NCI-H128 (cell line): ENCODE measurements around the gene RSL1D1.
"Not testable (repeated sequence)": the region's sequence is repeated elsewhere in the genome, so short reads cannot be mapped to it uniquely, and the experiment has no call there.

Experiments
- DNase-seq: peaks from one replicate; lab custom pipeline; 2025; ENCODE audit not compliant: unreplicated experiment; lab: John Stamatoyannopoulos, UW

Gene RSL1D1

DNA sequence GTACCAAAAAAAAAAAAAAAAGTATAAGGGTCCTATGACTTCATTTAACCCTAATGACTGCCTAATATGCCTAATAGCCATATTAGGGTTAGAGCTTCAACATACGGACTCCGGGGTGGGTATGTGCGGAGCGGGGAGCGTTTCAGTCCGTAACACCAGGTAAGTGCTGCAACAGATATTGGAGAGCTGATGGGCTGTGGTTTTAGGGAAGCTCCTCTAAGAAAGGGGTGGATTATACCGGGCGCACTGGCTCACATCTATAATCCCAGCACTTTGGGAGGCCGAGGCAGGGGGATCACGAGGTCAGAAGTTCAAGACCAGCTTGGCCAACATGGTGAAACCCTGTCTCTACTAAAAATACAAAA, 52.3 kb downstream of the RSL1D1 start:
- no peak for DNase-seq

- DNase-seq: no peak
Measured at GRCh38 chr16:11797957-11798299, 53.4 kb downstream of the RSL1D1 start.

- DNase-seq: peak; percentile 87
Measured at GRCh38 chr16:11797166-11797956, 54.0 kb downstream of the RSL1D1 start, which contains the start of gene ZC3H7A. TSS of gene ZC3H7A (minus strand) at chr16:11797258. CDS start at chr16:11782354, 14,904 bp downstream.

DNA sequence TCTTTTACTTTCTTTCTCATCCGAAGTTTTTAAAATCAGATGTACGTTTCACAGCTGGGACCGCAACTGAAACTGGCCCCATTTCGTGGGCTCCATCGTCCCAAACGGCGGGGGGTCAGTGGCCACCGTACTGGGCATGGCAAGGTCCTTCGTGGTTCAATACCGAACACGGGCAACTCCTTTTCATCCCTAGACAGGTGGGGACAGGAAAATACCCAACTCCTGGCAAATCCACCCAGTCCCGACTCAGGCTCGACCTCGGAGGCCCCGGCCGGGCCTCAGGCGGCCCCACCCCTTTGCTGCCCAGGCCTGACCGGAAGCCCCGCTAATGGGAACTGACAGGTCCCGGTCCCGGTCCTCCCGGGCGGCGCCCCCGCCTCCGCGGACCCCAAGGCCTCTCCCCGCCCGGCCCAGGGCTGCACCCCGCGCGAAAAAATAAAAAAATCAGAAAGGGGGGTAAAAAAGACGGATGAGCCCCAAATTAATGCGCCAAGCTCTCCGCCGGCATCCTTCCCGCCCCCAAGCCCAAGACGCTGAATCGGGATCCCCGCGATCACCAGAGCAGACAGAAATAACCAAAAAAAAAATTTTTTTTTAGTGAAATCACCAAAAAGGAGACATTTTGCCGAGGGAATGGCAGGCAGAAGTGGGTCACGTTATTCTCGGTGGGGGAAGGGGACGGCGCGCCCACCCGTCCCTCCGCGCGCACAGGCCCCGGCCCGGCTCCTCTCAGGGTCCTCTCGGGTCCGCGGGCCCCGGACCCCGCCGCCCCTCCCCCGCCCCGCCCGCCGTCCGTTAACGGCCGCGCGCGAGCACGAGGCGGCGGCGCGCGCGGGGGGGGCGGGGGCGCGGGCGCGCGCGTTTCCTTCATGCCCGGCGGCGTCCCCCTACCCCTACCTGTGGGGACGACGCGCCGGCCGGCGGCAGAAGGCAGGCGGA, 54.8 kb downstream of the RSL1D1 start:
- no peak for DNase-seq

DNA sequence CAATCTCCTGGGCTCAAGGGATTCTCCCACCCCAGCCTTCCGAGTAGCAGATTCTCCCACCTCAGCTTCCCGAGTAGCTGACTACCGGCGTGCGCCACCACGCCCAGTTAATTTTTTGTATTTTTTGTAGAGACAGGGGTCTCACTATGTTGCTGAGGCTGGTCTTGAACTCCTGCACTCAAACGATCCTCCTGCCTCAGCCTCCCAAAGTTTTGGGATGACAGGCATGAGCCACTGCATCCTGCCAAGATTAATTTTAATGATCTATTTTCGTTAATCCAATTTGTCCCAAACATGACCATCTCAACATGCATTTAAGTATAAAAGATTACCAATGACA, 55.5 kb downstream of the RSL1D1 start:
- no peak for DNase-seq

DNA sequence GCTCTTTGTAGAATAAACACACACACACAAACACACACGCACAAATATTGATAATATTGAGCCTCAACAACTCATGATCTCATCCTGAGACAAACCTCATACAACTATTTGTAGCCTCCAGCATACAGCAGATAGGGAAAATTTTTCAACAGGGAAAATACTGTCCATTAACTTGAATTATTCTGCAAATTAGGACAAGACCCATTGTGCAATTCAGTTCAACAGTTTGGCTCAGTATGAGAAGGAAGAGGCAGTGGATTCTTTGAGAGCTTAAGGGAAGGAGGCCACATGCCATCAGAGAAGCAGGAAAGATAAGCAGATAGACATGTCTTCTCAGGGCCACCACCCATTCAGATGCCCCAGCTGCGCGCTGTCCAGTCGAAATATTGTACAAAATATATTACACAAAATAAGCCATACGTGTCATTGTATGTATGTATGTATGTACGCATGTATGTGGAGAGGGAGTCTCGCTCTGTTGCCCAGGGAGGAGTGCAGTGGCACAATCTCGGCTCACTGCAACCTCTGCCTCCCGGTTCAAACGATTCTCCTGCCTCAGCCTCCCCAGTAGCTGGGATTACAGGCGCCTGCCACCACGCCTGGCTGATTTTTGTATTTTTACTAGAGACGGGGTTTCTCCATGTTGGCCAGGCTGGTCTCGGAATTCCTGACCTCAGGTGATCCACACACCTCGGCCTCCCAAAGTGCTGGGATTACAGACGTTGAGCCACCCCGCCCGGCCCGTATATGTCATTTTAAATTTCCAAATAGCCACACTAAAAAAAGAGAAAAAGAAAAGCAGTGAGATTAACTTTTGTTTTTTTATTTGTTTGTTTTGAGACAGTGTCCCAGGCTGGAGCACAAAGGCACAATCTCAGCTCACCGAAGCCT, 56.1 kb downstream of the RSL1D1 start:
- no peak for DNase-seq

DNA sequence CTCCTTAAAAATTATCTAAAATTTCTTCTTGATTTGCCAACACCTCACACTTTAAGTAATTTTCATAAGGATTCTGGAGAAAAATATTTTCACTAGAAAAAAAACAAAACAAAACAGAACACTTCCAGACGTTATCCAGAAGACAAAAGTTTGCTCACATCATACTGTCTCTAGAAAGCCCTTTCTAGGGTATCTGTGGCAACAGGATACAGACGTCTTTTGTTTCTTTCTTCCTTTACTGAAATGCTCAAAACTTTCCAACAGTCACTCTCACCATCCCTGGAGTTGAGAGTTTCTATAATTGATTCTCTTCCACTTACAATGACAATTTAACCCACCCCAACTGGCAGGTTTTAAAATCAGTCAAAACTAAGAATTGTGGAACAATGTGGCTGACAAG, 56.9 kb downstream of the RSL1D1 start:
- DNase-seq: no peak

DNA sequence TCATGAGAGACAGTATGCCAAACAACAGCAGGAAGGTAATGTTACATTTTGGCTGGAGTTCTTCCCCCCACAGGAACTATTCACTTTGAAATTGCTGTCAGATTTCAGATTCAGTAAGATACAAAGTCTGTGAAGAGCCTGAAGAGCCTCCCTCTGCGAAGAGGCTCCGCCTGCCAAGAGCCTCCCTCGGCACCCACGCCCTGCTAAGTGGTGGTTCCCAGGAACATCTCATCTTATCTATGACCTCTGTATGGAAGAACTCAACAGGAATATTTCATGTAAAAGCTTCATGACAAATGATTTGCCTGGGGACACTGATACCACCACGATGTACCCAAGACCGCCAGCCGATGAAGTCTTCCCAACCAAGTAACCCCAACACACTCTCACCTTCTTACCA, 57.5 kb downstream of the RSL1D1 start:
- DNase-seq: no peak

- peak; percentile 83 for DNase-seq
Measured at GRCh38 chr16:11792410-11793241, 58.7 kb downstream of the RSL1D1 start.

- peak; percentile 35 for DNase-seq
Measured at GRCh38 chr16:11791144-11791828, 60.1 kb downstream of the RSL1D1 start.

DNA sequence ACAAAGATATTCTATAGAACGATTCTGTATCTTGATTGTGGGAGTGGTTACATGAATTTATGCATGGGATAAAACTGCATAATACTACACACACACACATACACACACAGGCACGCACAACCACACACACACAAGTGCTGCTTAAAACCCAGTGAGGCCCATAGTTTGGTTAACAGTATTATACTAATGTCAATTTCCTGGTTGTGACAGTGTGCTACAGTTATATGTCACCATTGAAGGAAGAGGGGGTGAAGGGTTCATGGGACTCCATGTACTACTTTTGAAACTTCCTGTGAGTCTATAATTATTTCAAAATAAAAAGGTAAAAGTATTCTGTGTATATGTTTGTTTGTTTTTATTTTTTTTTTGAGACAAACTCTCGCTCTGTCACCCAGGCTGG, 62.4 kb downstream of the RSL1D1 start:
- no peak for DNase-seq

- DNase-seq: not testable (repeated sequence)
Measured at GRCh38 chr16:11784980-11785599, 66.3 kb downstream of the RSL1D1 start.

- not testable (repeated sequence) for DNase-seq
Measured at GRCh38 chr16:11784381-11784780, 67.0 kb downstream of the RSL1D1 start.

DNA sequence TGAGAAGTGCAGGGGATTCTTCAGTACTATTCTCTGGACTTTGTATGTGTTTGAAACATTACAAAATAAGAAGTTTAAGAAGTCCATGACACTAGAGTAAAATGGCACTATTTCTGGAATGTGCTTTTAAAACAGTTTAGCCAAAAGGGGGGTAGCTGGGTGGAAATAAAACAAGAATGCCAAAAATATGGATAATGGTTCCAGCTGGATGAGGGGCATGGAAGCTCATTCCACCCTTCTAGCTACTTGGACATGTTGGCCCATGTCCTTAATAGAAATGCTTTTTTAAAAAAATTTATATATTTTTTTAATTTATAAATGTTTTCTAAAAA, 67.3 kb downstream of the RSL1D1 start:
- DNase-seq: no peak
